Measurements from ENCODE around the gene PPP1R13B.
A peak's percentile ranks its signal among the peaks of the same experiment; 100 is the strongest.

Gene PPP1R13B

DNA sequence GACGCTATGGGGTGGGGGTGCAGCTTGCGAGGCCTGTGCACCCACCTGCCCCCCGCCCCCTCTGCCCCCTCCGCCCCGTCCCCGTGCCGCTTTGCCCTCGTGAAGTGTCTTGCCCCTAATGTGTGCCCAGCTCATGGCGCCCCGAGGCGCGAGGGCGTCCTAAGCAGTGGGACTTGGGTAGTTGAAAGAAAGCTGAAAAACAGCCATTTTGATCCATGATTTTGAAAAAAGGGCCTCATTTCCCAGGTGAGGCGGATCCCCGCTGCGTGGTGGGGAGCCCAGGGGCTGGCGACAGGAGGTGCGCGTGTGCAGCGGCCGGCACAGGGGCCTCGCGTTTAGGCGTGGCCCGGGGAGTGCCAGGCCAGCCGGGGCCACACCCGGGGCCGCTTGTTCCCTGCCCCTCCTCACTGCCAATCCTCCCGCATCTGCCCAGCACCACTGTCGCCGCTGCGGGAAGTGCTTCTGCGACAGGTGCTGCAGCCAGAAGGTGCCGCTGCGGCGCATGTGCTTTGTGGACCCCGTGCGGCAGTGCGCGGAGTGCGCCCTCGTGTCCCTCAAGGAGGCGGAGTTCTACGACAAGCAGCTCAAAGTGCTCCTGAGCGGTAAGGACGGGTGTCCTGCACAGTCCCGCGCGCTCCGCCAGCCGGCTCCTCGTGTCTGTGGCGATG lies 119.9 kb downstream of the PPP1R13B start:
- DNase-seq: no peak

DNA sequence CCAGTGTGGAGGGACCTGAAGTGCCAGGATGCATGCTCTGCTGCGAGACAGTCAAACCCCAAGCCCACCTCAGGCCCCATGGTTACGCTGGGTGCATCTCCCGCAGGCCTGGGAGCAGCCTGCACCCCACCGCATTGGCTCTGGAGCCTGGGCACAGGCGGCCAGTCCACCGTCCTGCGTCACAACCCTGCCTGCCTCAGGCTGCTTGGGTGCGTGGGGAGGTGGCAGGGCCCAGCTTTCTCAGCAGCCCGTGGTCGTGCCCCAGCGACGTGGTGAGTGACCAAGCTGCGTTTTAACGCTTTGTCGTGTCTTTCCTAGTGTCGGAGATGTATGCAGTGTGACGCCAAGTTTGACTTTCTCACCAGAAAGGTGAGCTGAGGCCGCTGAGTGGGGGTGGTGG lies 120.9 kb downstream of the PPP1R13B start:
- DNase-seq: no peak

- no peak for DNase-seq
These were observed 121.5 kb downstream of the PPP1R13B start for GRCh38 chr14:103725739-103726395.

- DNase-seq: no peak
These were observed 122.2 kb downstream of the PPP1R13B start for GRCh38 chr14:103725001-103725682.

DNA sequence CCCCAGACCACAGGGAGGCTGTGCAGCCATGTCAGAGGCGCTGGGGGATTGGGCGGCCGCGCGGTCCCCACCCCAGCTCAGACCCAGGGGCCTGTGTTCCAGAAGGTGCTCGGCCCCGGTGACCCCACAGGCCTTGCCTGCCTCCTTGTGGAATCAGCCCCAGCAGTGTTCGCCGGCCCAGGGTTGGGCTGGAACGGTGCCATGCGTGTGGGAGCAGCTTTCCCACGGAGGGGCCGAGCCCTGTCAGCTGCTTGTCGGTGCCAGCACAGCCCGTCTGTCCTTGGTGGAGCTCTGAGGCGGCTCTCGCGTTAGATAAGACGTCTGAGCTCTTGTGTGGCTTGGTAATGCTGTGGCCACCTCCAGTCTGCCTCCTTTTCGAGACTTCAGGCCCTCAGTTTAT lies 123.3 kb downstream of the PPP1R13B start:
- DNase-seq: no peak

DNA sequence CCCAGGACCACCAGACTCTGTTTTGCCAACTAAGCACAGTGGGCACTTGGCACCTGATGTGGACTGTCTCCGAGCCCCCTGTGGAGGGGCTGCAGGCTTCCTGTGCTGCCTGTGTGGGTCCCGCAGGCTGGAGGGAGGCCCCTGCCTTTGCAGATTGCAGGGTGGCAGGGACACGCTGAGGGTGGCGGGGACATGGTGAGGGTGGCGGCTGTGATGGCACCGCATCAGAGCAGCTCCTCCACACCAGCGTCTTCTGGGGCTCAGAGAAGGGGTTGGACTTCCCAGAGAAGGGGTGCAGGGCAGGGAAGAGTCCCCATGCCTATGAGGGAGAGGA lies 123.7 kb downstream of the PPP1R13B start:
- DNase-seq: no peak

DNA sequence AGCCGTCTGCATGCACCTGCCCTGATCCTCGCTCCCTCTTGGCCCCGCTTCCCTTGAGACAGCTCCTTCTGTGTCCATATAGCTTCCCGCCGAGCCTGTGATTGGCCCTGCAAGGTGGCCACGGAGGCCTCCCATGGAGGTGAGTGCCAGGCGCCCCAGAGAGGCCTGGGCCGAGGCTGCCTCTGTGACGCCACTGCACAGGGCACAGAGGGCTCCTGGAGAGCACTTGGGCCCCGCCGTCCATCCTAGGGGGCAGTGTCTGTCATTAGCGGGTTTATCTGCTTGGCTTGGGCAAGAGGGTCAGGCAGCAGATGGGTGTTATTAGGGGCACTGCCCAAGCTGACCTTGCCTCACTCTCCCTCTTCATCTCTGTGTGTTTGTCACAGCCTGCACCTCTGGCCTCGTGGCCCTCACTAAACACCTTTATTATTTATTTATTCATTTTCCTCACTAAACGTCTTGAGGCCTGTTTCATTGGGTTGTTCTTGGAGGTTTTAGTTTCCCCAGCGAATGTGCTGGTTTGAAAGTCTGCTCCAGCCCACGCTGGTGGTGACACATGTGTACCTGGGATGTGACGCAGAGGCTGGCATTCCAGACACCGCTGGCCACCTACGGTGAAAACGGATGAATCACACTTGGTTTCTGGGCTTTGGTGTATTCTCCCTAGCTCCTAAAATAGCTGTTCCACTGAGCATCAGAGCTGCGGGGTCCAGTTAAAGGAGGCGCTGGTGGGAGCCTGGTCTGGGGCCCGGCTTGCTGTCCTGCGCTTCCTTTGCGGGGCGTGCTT lies 125.8 kb downstream of the PPP1R13B start:
- no peak for DNase-seq

DNA sequence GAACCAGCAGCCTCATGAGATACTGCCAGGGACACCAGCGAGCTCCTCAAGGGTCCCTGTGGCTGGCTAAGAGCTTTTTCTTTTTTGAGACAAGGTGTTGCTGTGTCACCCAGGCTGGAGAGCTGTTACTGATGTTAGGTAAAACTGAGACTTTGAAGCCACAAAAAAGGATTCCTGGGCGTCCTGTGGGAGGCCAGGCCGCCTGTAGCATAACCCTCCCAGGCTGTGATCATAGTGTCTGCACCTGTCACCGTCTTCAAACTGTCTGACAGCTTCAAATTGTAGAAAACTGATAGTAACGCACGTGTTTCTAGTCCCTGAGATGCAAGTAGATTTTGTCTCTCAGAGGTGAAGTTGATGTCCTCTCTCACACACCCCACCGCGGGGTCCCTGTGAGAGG lies 127.6 kb downstream of the PPP1R13B start:
- no peak for DNase-seq

- no peak for DNase-seq
These were observed 128.8 kb downstream of the PPP1R13B start for GRCh38 chr14:103718572-103718971.

DNA sequence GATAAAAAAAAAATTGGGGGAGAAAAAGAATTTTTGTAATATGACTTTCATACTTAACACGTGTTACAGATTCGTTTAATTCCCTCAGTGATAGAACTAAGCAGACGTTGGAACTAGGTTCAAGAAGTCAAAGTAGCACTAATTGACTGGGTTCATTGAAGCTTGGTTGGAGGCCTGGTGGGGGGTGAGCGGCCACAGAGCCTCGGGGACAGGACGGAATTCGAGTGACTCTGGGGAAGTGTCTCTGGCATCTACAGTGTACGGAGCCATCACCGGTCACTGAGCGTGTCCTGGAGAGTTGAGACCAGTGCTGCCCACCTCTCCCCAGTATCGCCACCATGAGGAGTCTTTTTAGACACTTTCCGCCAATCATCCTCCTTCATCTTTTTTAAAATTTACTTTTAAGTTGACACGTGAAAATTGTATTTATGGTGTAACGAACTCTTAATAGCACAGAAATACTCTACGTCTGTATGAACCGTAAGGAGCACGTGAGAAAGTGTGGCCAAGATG lies 130.4 kb downstream of the PPP1R13B start:
- no peak for DNase-seq

GRCh38 chr14:103716091-103716801 lies 131.1 kb downstream of the PPP1R13B start:
- DNase-seq: no peak

DNA sequence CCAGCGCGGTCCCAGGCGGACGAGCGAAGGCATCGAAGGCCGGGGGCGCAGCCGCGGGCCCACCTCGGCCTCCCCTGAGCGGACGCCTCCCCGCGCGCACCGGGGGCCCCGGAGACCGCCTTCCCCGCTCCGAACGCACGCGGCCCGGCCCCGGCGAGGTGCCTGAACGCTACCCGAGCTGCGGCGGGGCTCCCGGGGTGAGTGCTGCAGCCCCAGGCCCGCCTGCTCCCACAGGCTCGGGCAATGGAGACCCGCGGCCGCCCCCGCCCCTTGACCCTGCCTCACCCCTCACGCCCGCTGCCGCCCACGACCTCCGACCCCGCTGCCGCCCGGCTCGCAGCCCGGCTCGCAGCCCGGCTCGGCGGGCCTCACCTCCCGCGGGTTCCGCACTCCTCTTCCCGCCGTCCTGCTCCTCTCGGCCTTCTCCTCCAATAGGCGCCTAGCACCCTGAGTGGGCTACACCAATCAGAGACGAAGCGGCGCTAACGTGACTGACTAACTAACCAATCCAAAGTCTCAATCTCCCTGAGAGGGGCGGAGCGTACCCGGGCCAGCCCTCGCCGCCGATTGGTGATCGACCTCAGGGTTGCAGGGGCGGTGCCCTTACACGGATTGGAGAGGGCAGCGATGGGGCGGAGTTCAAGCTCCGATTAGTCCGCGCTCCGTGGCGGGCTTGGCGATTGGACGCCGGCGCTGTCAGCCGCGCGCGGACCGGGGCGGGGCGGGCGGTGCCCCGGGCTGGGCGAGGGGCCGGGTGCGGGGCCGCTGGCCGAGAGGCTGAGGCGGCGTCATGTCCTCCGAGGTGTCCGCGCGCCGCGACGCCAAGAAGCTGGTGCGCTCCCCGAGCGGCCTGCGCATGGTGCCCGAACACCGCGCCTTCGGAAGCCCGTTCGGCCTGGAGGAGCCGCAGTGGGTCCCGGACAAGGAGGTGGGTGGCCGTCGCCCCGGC lies 132.0 kb downstream of the PPP1R13B start, which contains the start of the genes XRCC3 and ZFYVE21:
XRCC3 (minus strand) TSS at position 400 of the 949 bp plus-strand sequence. CDS start 4,364 bp downstream, outside the sequence.
ZFYVE21 (plus strand) TSS at position 759 of the 949 bp plus-strand sequence; CDS start at position 791, 32 bp downstream.
- DNase-seq: peak; percentile 99

GRCh38 chr14:103714063-103714724 lies 133.2 kb downstream of the PPP1R13B start:
- DNase-seq: no peak

DNA sequence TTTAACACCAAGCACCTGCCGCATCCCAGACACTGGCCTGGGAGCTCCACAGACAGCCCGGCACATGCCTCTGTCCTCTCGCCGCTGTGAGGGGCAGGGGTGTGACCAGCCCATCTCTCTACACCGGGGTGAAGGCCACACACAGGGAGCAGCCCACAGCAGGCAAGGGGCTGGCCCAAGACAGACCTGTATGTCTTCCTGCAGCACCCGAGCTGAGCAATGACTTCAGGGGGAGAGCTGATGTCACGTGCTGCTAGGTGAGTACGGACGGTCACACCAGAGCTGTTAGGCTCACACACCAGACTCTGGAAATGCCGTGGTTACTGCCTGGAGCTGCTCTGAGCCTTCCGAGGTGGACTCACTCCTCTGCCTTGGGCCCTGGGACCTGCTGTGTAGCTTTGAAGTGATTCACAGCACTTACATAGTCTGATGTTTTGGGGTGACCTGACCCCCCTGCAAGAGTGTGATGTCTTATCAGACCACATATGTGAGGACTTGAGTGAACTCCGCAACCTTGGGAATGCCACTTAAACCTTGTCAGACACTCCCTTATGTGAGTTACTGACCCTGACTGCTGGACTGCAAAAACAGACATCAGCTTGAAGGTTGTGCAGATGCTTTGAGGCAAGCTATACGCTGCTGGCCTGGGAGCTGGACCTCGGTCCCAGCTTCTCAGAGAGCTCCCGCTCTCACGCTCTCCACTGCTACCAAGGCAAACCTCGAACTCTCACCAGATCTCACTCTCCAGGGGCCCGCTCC lies 133.9 kb downstream of the PPP1R13B start:
- DNase-seq: no peak

- no peak for DNase-seq
These were observed 134.6 kb downstream of the PPP1R13B start for GRCh38 chr14:103712633-103713247.

DNA sequence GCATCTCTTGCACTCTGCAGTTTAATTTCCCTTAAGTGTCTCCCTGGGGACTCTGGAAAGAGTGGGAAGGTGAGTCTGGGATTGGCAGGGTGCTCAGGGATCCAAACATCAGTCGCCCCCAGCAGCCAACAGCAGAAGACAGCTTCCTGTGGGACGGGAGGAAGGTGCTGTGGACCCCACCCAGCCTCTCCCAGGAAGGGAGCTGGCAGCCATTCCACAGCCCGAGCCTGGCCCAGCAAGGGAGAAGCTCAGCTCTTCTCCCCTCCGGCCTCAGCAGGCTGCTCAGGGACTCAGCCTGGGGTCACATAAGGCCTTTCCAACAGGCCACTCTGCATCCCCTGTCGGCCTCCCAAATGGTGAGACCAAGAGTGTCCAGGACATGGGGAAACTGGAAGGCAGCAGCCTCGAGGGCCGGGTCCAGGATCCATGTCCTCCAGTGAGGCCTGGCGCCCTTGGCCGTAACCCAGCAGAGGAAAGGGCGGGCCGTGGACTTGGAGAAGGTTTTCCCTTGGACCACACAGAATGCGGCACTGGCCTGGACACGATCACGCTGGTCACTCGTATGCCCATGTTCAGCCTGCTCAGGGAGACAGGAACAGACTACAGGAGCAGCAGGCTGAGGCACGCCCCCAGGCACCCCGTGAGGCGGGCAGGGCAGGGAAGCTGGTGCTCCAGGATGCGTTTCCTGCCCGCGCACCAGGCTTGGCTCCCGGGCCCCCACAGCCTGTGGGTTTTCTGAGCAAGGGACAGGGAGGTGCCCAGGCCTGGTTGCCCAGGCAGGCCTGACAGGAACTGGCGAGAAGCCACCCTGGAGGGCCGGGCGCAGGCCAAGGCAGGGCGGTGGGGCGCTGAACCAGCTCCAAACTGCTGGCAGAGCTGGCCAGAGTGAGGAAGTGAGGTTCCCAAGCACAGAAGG lies 135.6 kb downstream of the PPP1R13B start:
- no peak for DNase-seq

GRCh38 chr14:103710771-103711377 lies 136.5 kb downstream of the PPP1R13B start:
- DNase-seq: no peak

GRCh38 chr14:103709814-103710213 lies 137.6 kb downstream of the PPP1R13B start:
- DNase-seq: no peak

Data from effector CD4-positive, alpha-beta T cell (primary cell).